ENCODE results near the gene RHOA.

GRCh38 chr3:49359623-49360022 is 52.2 kb downstream of the RHOA start:
- TF ChIP-seq, protein P1, sequence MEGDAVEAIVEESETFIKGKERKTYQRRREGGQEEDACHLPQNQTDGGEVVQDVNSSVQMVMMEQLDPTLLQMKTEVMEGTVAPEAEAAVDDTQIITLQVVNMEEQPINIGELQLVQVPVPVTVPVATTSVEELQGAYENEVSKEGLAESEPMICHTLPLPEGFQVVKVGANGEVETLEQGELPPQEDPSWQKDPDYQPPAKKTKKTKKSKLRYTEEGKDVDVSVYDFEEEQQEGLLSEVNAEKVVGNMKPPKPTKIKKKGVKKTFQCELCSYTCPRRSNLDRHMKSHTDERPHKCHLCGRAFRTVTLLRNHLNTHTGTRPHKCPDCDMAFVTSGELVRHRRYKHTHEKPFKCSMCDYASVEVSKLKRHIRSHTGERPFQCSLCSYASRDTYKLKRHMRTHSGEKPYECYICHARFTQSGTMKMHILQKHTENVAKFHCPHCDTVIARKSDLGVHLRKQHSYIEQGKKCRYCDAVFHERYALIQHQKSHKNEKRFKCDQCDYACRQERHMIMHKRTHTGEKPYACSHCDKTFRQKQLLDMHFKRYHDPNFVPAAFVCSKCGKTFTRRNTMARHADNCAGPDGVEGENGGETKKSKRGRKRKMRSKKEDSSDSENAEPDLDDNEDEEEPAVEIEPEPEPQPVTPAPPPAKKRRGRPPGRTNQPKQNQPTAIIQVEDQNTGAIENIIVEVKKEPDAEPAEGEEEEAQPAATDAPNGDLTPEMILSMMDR (conservative IDR thresholded peaks at IDR 0.05 in 1 of 2, IDR thresholded peaks at IDR 0.05 in 1 of 2; ENCODE audit: low read depth in 1 of 2, low read length in 2 of 2): no peak
- TF ChIP-seq EZH2 (IDR thresholded peaks at IDR 0.05; ENCODE audit: low read length, missing control alignments): no peak

Data from fibroblast of lung (primary cell).